GM10266 (cell line): ENCODE measurements around the gene PPP2R2D.
"Not testable (repeated sequence)": the region's sequence is repeated elsewhere in the genome, so short reads cannot be mapped to it uniquely, and the experiment has no call there.

Experiments used
- DNase-seq: peaks from one replicate; pipeline ENCODE4 v3.0.0; 2012; ENCODE audit errors: extremely low spot score
- CTCF ChIP-seq: IDR thresholded peaks from 2 replicates; pipeline ENCODE4 v1.5.1; 2012; ENCODE audit warnings: mild to moderate bottlenecking, low read depth; ENCODE audit not compliant: control insufficient read depth, insufficient read depth; ENCODE audit errors: missing control alignments

PPP2R2D gene

GRCh38 chr10:131947631-131948347, 47.0 kb downstream of the PPP2R2D start:
- TF ChIP-seq CTCF: no peak
- no peak for DNase-seq

GRCh38 chr10:131948501-131948900, 47.7 kb downstream of the PPP2R2D start:
- TF ChIP-seq CTCF: no peak
- DNase-seq: no peak

GRCh38 chr10:131949041-131949862, 48.4 kb downstream of the PPP2R2D start:
- TF ChIP-seq CTCF: no peak
- no peak for DNase-seq

- not testable (repeated sequence) for DNase-seq
These were observed 49.1 kb downstream of the PPP2R2D start for GRCh38 chr10:131949908-131950307.

GRCh38 chr10:131954356-131954965, 53.7 kb downstream of the PPP2R2D start:
- no peak for TF ChIP-seq CTCF
- DNase-seq: no peak

GRCh38 chr10:131955591-131956340, 55.0 kb downstream of the PPP2R2D start:
- no peak for TF ChIP-seq CTCF
- no peak for DNase-seq

- DNase-seq: no peak
- no peak for TF ChIP-seq CTCF
These were observed 59.0 kb downstream of the PPP2R2D start for GRCh38 chr10:131959841-131960240.
